WTC11 (cell line): ENCODE results near the gene IFNLR1. TPM values are rescaled to one million over a fixed set of nuclear protein-coding genes. Genes with fewer than 3 reads are reported as not detected.

Source experiments
- CREM ChIP-seq: sonication (generic); formaldehyde crosslinking; IDR thresholded peaks from 2 replicates; pipeline ENCODE4 v1.8.1; 2022; ENCODE audit warnings: mild to moderate bottlenecking, missing genetic modification reagents, moderate library complexity
- CTCF ChIP-seq: fragments of 200-600 bp; IDR thresholded peaks from 2 replicates; pipeline ENCODE4 v1.8.0; 2022; ENCODE audit warnings: antibody characterized with exemption
- EMX1 ChIP-seq: fragments of 250-450 bp; sonication (Bioruptor Pico); IDR thresholded peaks from 2 replicates; pipeline ENCODE4 v1.8.0; 2021; ENCODE audit warnings: mild to moderate bottlenecking
- ETV6 ChIP-seq: sonication (generic); formaldehyde crosslinking; IDR thresholded peaks from 2 replicates; pipeline ENCODE4 v1.8.1; 2022; ENCODE audit warnings: mild to moderate bottlenecking, missing genetic modification reagents
- HMGA2 ChIP-seq: fragments of 250-450 bp; sonication (Bioruptor Pico); IDR thresholded peaks from 2 replicates; pipeline ENCODE4 v1.4.0; 2021; ENCODE audit warnings: mild to moderate bottlenecking, moderate library complexity
- MLX ChIP-seq: sonication (generic); formaldehyde crosslinking; IDR thresholded peaks from 2 replicates; pipeline ENCODE4 v1.8.1; 2023; ENCODE audit warnings: mild to moderate bottlenecking, missing genetic modification reagents, moderate library complexity
- NFATC4 ChIP-seq: fragments of 250-450 bp; sonication (Bioruptor Pico); IDR thresholded peaks from 2 replicates; pipeline ENCODE4 v1.9.0; 2021; ENCODE audit warnings: mild to moderate bottlenecking
- NFE2L1 ChIP-seq: sonication (generic); formaldehyde crosslinking; IDR thresholded peaks from 2 replicates; pipeline ENCODE4 v1.8.1; 2023; ENCODE audit warnings: missing genetic modification reagents
- NR1H2 ChIP-seq: sonication (generic); formaldehyde crosslinking; IDR thresholded peaks from 2 replicates; pipeline ENCODE4 v1.9.0; 2021; ENCODE audit warnings: mild to moderate bottlenecking, moderate library complexity, missing genetic modification reagents
- NR2C2 ChIP-seq: sonication (generic); formaldehyde crosslinking; IDR thresholded peaks from 2 replicates; pipeline ENCODE4 v1.8.0; 2022; ENCODE audit warnings: mild to moderate bottlenecking, missing genetic modification reagents
- NR3C1 ChIP-seq: sonication (generic); formaldehyde crosslinking; conservative IDR thresholded peaks from 2 replicates; pipeline ENCODE4 v1.8.1; 2023; ENCODE audit warnings: low read depth, mild to moderate bottlenecking, missing genetic modification reagents
- SP1 ChIP-seq: sonication (generic); formaldehyde crosslinking; conservative IDR thresholded peaks from 2 replicates; pipeline ENCODE4 v1.8.1; 2022; ENCODE audit warnings: missing genetic modification reagents
- STAT6 ChIP-seq: sonication (generic); formaldehyde crosslinking; conservative IDR thresholded peaks from 2 replicates; pipeline ENCODE4 v1.8.1; 2023; ENCODE audit warnings: mild to moderate bottlenecking, low read depth, missing genetic modification reagents, moderate library complexity
- TEAD1 ChIP-seq: sonication (generic); formaldehyde crosslinking; IDR thresholded peaks from 2 replicates; pipeline ENCODE4 v1.8.0; 2022; ENCODE audit warnings: mild to moderate bottlenecking, missing genetic modification reagents
- TEAD4 ChIP-seq: sonication (generic); formaldehyde crosslinking; IDR thresholded peaks from 2 replicates; pipeline ENCODE4 v1.8.0; 2022; ENCODE audit warnings: mild to moderate bottlenecking, missing genetic modification reagents
- ZNF219 ChIP-seq: sonication (generic); formaldehyde crosslinking; IDR thresholded peaks from 2 replicates; pipeline ENCODE4 v1.8.0; 2023; ENCODE audit warnings: missing genetic modification reagents, mild to moderate bottlenecking, borderline replicate concordance
- ZNF416 ChIP-seq: fragments of 250-450 bp; sonication (Bioruptor Pico); IDR thresholded peaks from 2 replicates; pipeline ENCODE4 v1.9.0; 2021; ENCODE audit warnings: mild to moderate bottlenecking, inconsistent platforms
- ZNF425 ChIP-seq: fragments of 250-450 bp; sonication (Bioruptor Pico); conservative IDR thresholded peaks from 2 replicates; pipeline ENCODE4 v1.9.0; 2021; ENCODE audit warnings: mild to moderate bottlenecking
- ZNF532 ChIP-seq: fragments of 250-450 bp; sonication (Bioruptor Pico); IDR thresholded peaks from 2 replicates; pipeline ENCODE4 v1.9.0; 2021; ENCODE audit warnings: mild to moderate bottlenecking, borderline replicate concordance
- total RNA-seq: library from RNA; stranded (reverse); gene quantifications from 3 replicates; pipeline ENCODE4 v1.2.3, GENCODE V29; 2021
- TF ChIP-seq, protein P1 (sequence below): sonication (generic); formaldehyde crosslinking; IDR thresholded peaks from 2 replicates; pipeline ENCODE4 v1.8.0; 2022; ENCODE audit warnings: mild to moderate bottlenecking, missing genetic modification reagents
- TF ChIP-seq, protein P2 (sequence below): sonication (generic); formaldehyde crosslinking; IDR thresholded peaks from 2 replicates; pipeline ENCODE4 v1.8.1; 2023; ENCODE audit warnings: mild to moderate bottlenecking, missing genetic modification reagents, borderline replicate concordance

The IFNLR1 gene
- total RNA-seq, 1 experiment from 2014 or later, result 6.6 TPM

DNA sequence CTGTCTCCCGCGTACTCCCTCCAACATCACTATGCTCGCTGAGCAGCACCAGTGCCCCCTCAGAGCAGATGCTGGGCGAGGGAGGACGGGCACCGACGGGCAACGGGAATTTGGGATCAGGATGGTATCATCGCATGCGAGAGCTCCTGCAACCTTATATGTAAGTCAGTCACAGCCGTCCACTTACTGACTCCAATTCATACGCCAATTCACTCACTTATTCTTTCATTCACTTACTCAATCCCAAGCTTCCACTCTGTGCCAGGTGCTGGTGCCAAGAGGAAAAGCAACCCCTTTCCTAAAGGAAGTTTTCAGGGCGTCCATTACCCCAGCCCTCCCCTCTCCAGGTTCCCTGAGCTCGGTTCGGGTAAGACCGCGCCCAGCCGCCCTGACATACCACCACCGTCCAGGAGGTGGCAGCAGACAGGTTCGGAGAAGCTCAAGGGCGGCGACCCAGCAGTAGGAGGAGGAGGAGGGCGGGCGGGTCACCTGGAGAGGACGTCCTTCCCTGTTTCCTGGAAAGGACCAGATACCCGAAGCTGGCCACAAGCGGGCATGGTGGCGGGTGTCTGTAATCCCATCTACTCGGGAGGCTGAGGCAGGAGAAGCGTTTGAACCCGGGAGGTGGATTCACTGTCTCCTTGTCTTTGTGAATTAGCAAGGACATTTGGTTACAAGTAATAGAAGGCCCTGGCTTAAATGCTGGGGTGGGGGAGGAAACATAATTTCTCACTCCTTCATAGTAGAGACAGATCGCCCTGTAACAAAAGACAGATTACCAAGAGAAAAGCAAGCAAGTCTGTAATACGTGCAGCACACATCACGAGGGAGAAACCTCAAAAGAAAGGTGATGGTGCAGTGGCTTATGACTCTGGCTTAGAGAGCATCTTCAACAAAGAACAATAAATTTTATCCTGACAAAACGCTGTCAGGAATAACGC is 36.6 kb downstream of the IFNLR1 start (continued):
- peak; percentile 90 for TF ChIP-seq ZNF532
- TF ChIP-seq TEAD1 (CRISPR knock-in tag), result peak; percentile 69; the same call in 1 of the 2 replicates
- TF ChIP-seq MLX (CRISPR knock-in tag), result no peak
- peak; percentile 86 for TF ChIP-seq NFATC4 (CRISPR knock-in tag)
- TF ChIP-seq NR1H2 (CRISPR knock-in tag), result no peak
- TF ChIP-seq, protein P1, sequence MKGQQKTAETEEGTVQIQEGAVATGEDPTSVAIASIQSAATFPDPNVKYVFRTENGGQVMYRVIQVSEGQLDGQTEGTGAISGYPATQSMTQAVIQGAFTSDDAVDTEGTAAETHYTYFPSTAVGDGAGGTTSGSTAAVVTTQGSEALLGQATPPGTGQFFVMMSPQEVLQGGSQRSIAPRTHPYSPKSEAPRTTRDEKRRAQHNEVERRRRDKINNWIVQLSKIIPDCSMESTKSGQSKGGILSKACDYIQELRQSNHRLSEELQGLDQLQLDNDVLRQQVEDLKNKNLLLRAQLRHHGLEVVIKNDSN (CRISPR knock-in tag), result peak; percentile 44; the same call in 1 of the 2 replicates
- no peak; the same call in 1 of the 2 replicates for TF ChIP-seq ETV6 (CRISPR knock-in tag)
- TF ChIP-seq ZNF416, result peak; percentile 70
- TF ChIP-seq CREM, result no peak
- no peak for TF ChIP-seq SP1 (CRISPR knock-in tag)
- TF ChIP-seq STAT6 (CRISPR knock-in tag), result no peak
- no peak for TF ChIP-seq NR3C1 (CRISPR knock-in tag)
- TF ChIP-seq, protein P2, sequence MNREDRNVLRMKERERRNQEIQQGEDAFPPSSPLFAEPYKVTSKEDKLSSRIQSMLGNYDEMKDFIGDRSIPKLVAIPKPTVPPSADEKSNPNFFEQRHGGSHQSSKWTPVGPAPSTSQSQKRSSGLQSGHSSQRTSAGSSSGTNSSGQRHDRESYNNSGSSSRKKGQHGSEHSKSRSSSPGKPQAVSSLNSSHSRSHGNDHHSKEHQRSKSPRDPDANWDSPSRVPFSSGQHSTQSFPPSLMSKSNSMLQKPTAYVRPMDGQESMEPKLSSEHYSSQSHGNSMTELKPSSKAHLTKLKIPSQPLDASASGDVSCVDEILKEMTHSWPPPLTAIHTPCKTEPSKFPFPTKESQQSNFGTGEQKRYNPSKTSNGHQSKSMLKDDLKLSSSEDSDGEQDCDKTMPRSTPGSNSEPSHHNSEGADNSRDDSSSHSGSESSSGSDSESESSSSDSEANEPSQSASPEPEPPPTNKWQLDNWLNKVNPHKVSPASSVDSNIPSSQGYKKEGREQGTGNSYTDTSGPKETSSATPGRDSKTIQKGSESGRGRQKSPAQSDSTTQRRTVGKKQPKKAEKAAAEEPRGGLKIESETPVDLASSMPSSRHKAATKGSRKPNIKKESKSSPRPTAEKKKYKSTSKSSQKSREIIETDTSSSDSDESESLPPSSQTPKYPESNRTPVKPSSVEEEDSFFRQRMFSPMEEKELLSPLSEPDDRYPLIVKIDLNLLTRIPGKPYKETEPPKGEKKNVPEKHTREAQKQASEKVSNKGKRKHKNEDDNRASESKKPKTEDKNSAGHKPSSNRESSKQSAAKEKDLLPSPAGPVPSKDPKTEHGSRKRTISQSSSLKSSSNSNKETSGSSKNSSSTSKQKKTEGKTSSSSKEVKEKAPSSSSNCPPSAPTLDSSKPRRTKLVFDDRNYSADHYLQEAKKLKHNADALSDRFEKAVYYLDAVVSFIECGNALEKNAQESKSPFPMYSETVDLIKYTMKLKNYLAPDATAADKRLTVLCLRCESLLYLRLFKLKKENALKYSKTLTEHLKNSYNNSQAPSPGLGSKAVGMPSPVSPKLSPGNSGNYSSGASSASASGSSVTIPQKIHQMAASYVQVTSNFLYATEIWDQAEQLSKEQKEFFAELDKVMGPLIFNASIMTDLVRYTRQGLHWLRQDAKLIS (CRISPR knock-in tag), result no peak
- no peak for TF ChIP-seq ZNF219 (CRISPR knock-in tag)
- TF ChIP-seq HMGA2, result no peak
- peak; percentile 65; the same call in 1 of the 2 replicates for TF ChIP-seq ZNF425 (CRISPR knock-in tag)
- TF ChIP-seq NR2C2 (CRISPR knock-in tag), result no peak
- peak; percentile 88; the same call in 1 of the 2 replicates for TF ChIP-seq EMX1
- 0 out of 2 replicates have a peak, but pooled peaks have one; percentile 9 for TF ChIP-seq TEAD4 (CRISPR knock-in tag)
- 0 out of 2 replicates have a peak, but pooled peaks have one; percentile 19 for TF ChIP-seq NFE2L1
- TF ChIP-seq CTCF, result peak; percentile 88
